DND-41 (cell line): ENCODE results near the gene CNIH2.

Experiments used
- ATAC-seq: fragments of 200-7000 bp; cut with Tn5 transposase; 3 replicates; pipeline ENCODE4 v1.9.1; 2021; ENCODE audit warnings: low read depth; ENCODE audit not compliant: insufficient read depth
- DNase-seq: peaks from one replicate; pipeline ENCODE4 v3.0.0-alpha.2; 2020
- H2AFZ ChIP-seq: 2 replicates; pipeline ENCODE4 v1.6.0; 2012; ENCODE audit warnings: low read depth, low read length
- H3K27ac ChIP-seq: 2 replicates; pipeline ENCODE4 v1.5.1; 2012; ENCODE audit warnings: low read length, inconsistent platforms
- H3K27me3 ChIP-seq: fragments of 200-600 bp; sonication (generic); 2 replicates; pipeline ENCODE4 v1.6.0; 2012; ENCODE audit warnings: low read length, mild to moderate bottlenecking, inconsistent platforms; ENCODE audit not compliant: insufficient read depth, poor library complexity
- H3K36me3 ChIP-seq: 2 replicates; pipeline ENCODE4 v1.5.1; 2012; ENCODE audit warnings: low read length, inconsistent platforms; ENCODE audit not compliant: insufficient read depth
- H3K4me1 ChIP-seq: 2 replicates; pipeline ENCODE4 v1.5.1; 2012; ENCODE audit warnings: mild to moderate bottlenecking, low read length; ENCODE audit not compliant: insufficient read depth
- H3K4me2 ChIP-seq: 2 replicates; pipeline ENCODE4 v1.6.0; 2012; ENCODE audit warnings: mild to moderate bottlenecking, moderate library complexity, low read length, inconsistent platforms; ENCODE audit not compliant: insufficient read depth
- H3K4me3 ChIP-seq, 2 experiments: fragments of 200-600 bp in 1 of 2; shearing (Covaris generic) in 1 of 2; 2 replicates each; pipeline ENCODE4 v1.5.1; 2012 to 2016; ENCODE audit warnings: inconsistent platforms in 2 of 2, low read length in 2 of 2, mild to moderate bottlenecking in 2 of 2, low read depth in 1 of 2, moderate library complexity in 1 of 2
- H3K79me2 ChIP-seq: 2 replicates; pipeline ENCODE4 v1.6.0; 2012; ENCODE audit warnings: low read length, inconsistent platforms; ENCODE audit not compliant: insufficient read depth
- H3K9ac ChIP-seq: 2 replicates; pipeline ENCODE4 v1.6.0; 2012; ENCODE audit warnings: low read depth, mild to moderate bottlenecking, inconsistent platforms, low read length, moderate library complexity
- H3K9me3 ChIP-seq: 2 replicates; pipeline ENCODE4 v1.5.1; 2012; ENCODE audit warnings: low read length, moderate library complexity, mild to moderate bottlenecking, inconsistent platforms; ENCODE audit not compliant: insufficient read depth, severe bottlenecking
- H4K20me1 ChIP-seq: 2 replicates; pipeline ENCODE4 v1.6.0; 2012; ENCODE audit warnings: low read length; ENCODE audit not compliant: insufficient read depth
- CTCF ChIP-seq: IDR thresholded peaks from 2 replicates; pipeline ENCODE4 v1.5.1; 2012; ENCODE audit warnings: borderline replicate concordance, low read length, moderate library complexity, mild to moderate bottlenecking; ENCODE audit not compliant: poor library complexity, severe bottlenecking; ENCODE audit errors: extremely low read depth
- EZH2 ChIP-seq: IDR thresholded peaks from 3 replicates; pipeline ENCODE4 v1.6.1; 2012; ENCODE audit warnings: borderline replicate concordance, low read depth, mild to moderate bottlenecking, moderate library complexity, low read length, inconsistent platforms; ENCODE audit not compliant: severe bottlenecking

Gene CNIH2

GRCh38 chr11:66277471-66278362 is at the start of gene CNIH2:
Gene CNIH2 (plus strand): TSS chr11:66278175. CDS start chr11:66278457, 282 bp downstream.
- H2AFZ ChIP-seq: no peak within 1 kb of the TSS
- no peak for TF ChIP-seq EZH2
- TF ChIP-seq CTCF: no peak
- peaks cover 63% of the 10 kb centered on the region for H4K20me1 ChIP-seq
- H3K4me2 ChIP-seq: peak within 1 kb of the TSS; percentile 47
- ATAC-seq: peak; percentile 42
- H3K9me3 ChIP-seq: no peaks in the 10 kb centered on the region
- H3K27ac ChIP-seq: no peak within 1 kb of the TSS
- H3K27me3 ChIP-seq: no peaks in the 10 kb centered on the region
- no peak within 1 kb of the TSS for H3K9ac ChIP-seq
- H3K4me1 ChIP-seq: peaks cover 20% of the 10 kb centered on the region
- DNase-seq: peak; percentile 44
- H3K79me2 ChIP-seq: no peaks in the 10 kb centered on the region
- peaks cover 36% of the 10 kb centered on the region for H3K36me3 ChIP-seq
- H3K4me3 ChIP-seq: peak within 1 kb of the TSS in 1 of 2 experiments; percentile 27; a peak in 1 of 4 replicates

GRCh38 chr11:66228521-66228920 is 49.5 kb upstream of the CNIH2 start:
- Histone ChIP-seq H3K4me3 (no peak overlapping the region), H3K4me2 (no peak overlapping the region), H3K9me3 (no peaks in the 10 kb centered on the region), H3K27me3 (no peaks in the 10 kb centered on the region), H3K9ac (no peak overlapping the region), H3K36me3 (peaks cover 15% of the 10 kb centered on the region), H3K79me2 (no peaks in the 10 kb centered on the region), H2AFZ (no peak overlapping the region), H4K20me1 (no peaks in the 10 kb centered on the region), H3K4me1 (no peaks in the 10 kb centered on the region), H3K27ac (no peak overlapping the region)
- DNase-seq (no peak), ATAC-seq (no peak)
- no peak for TF ChIP-seq CTCF
- no peak for TF ChIP-seq EZH2

- Histone ChIP-seq H4K20me1 (no peaks in the 10 kb centered on the region), H3K79me2 (no peaks in the 10 kb centered on the region), H3K4me3 (no peak overlapping the region), H2AFZ (no peak overlapping the region), H3K36me3 (peaks cover 23% of the 10 kb centered on the region), H3K27me3 (no peaks in the 10 kb centered on the region), H3K9ac (no peak overlapping the region), H3K27ac (no peak overlapping the region), H3K4me2 (no peak overlapping the region), H3K4me1 (no peaks in the 10 kb centered on the region), H3K9me3 (no peaks in the 10 kb centered on the region)
- no peak for DNase-seq
- no peak for TF ChIP-seq EZH2
- ATAC-seq: no peak
Observed at GRCh38 chr11:66230156-66230555, 47.8 kb upstream of the CNIH2 start.

- H2AFZ ChIP-seq: no peak overlapping the region
- no peak overlapping the region for H3K4me2 ChIP-seq
- no peak for TF ChIP-seq CTCF
- no peak for TF ChIP-seq EZH2
- peaks cover 29% of the 10 kb centered on the region for H3K36me3 ChIP-seq
- DNase-seq: no peak
- no peaks in the 10 kb centered on the region for H3K79me2 ChIP-seq
- no peak overlapping the region for H3K4me3 ChIP-seq
- ATAC-seq: no peak
- no peaks in the 10 kb centered on the region for H3K27me3 ChIP-seq
- H3K9ac ChIP-seq: no peak overlapping the region
- H4K20me1 ChIP-seq: no peaks in the 10 kb centered on the region
- no peaks in the 10 kb centered on the region for H3K4me1 ChIP-seq
- H3K27ac ChIP-seq: no peak overlapping the region
- no peaks in the 10 kb centered on the region for H3K9me3 ChIP-seq
Observed at GRCh38 chr11:66230978-66231377, 47.0 kb upstream of the CNIH2 start.
